B cell (primary cell): ENCODE measurements around the gene GRID2. TPM values are rescaled to one million over a fixed set of nuclear protein-coding genes. Genes with fewer than 3 reads are reported as not detected.

Experiments used
- ATAC-seq: fragments of 200-7000 bp; cut with Tn5 transposase; one replicate; pipeline ENCODE4 v1.10.0; 2021; ENCODE audit warnings: low read depth, mild to moderate bottlenecking, moderate number of reproducible peaks, moderate library complexity
- CTCF ChIA-PET: fragments of 350-600 bp; sonication (Branson Sonifier 250); formaldehyde crosslinking; loops from one replicate; lab custom pipeline; 2021; ENCODE audit warnings: antibody characterized with exemption, inconsistent platforms; lab: Charles Lee
- POLR2A ChIA-PET: fragments of 350-600 bp; sonication (Branson Sonifier 250); formaldehyde crosslinking; loops from one replicate; lab custom pipeline; 2021; ENCODE audit warnings: antibody characterized with exemption; lab: Charles Lee
- DNase-seq: peaks from one replicate; pipeline ENCODE4 v3.0.0; 2013
- H2AFZ ChIP-seq: 2 replicates; pipeline ENCODE4 v1.6.1; 2012; ENCODE audit warnings: mild to moderate bottlenecking, low read depth, low read length; ENCODE audit not compliant: insufficient read depth, poor library complexity, severe bottlenecking
- H3K27ac ChIP-seq, 2 donors: 1 replicate in 1 of 2; 2 replicates in 1 of 2; pipeline ENCODE4 v1.5.1; 2012 to 2013; ENCODE audit warnings: low read length in 2 of 2, mild to moderate bottlenecking in 2 of 2, moderate library complexity in 1 of 2
- H3K27me3 ChIP-seq, 4 experiments: fragments of 200-600 bp in 1 of 4; sonication (generic) in 1 of 4; replicated peaks in 1 of 4; 1 replicate in 2 of 4; 2 replicates in 2 of 4; pipeline versions ENCODE4 v1.6.1 to v1.7.0; 2013 to 2016; ENCODE audit warnings: low read length in 3 of 4, mild to moderate bottlenecking in 2 of 4, mixed read lengths in 1 of 4, moderate library complexity in 1 of 4; ENCODE audit not compliant: insufficient read depth in 4 of 4, control insufficient read depth in 3 of 4; ENCODE audit errors: control extremely low read depth in 1 of 4
- H3K36me3 ChIP-seq, 2 experiments: replicated peaks in 1 of 2; 1 replicate in 1 of 2; 2 replicates in 1 of 2; pipeline versions ENCODE4 v1.6.1 to v1.7.1; 2013; ENCODE audit warnings: low read length in 1 of 2; ENCODE audit not compliant: insufficient read depth in 2 of 2, control insufficient read depth in 1 of 2; ENCODE audit errors: control extremely low read depth in 1 of 2, extremely low read depth in 1 of 2
- H3K4me1 ChIP-seq, 2 donors: fragments of 200-600 bp in 1 of 2; sonication (generic) in 1 of 2; 1 replicate in 1 of 2; 2 replicates in 1 of 2; pipeline versions ENCODE4 v1.5.1 to v1.6.1; 2013 to 2017; ENCODE audit warnings: low read length in 2 of 2; ENCODE audit not compliant: control insufficient read depth in 2 of 2, insufficient read depth in 2 of 2
- H3K4me2 ChIP-seq: replicated peaks from 2 replicates; pipeline ENCODE3; 2012; ENCODE audit warnings: mild to moderate bottlenecking, low read depth, low read length; ENCODE audit not compliant: poor library complexity, severe bottlenecking
- H3K4me3 ChIP-seq, 5 experiments: fragments of 200-600 bp in 1 of 5; sonication (generic) in 1 of 5; 1 replicate in 3 of 5; 2 replicates in 2 of 5; pipeline versions ENCODE4 v1.5.1 to v1.7.0; 2011 to 2016; ENCODE audit warnings: low read length in 4 of 5, mild to moderate bottlenecking in 4 of 5, low read depth in 2 of 5, control low read depth in 1 of 5, moderate library complexity in 1 of 5; ENCODE audit not compliant: insufficient read depth in 1 of 5; ENCODE audit errors: control extremely low read depth in 1 of 5, extremely low read depth in 1 of 5
- H3K79me2 ChIP-seq: fragments of 200-600 bp; sonication (generic); one replicate; pipeline ENCODE4 v1.6.0; 2016; ENCODE audit warnings: low read length; ENCODE audit not compliant: control insufficient read depth, insufficient read depth
- H3K9ac ChIP-seq: fragments of 200-600 bp; sonication (generic); 2 replicates; pipeline ENCODE4 v1.6.1; 2017; ENCODE audit warnings: mild to moderate bottlenecking, low read length, moderate library complexity
- H3K9me3 ChIP-seq, 3 donors: one replicate each; pipeline versions ENCODE4 v1.6.1 to v1.7.1; 2013; ENCODE audit warnings: low read length in 2 of 3; ENCODE audit not compliant: control insufficient read depth in 2 of 3, insufficient read depth in 1 of 3; ENCODE audit errors: control extremely low read depth in 1 of 3
- H4K20me1 ChIP-seq: 2 replicates; pipeline ENCODE4 v1.6.0; 2012; ENCODE audit warnings: mild to moderate bottlenecking, low read length; ENCODE audit not compliant: insufficient read depth, control insufficient read depth, poor library complexity, severe bottlenecking
- H3K27ac Mint-ChIP-seq: one replicate; pipeline ENCODE4 v1.8.0; 2021; ENCODE audit warnings: mixed read lengths
- H3K27me3 Mint-ChIP-seq: one replicate; pipeline ENCODE4 v1.8.0; 2021; ENCODE audit warnings: mixed read lengths
- H3K4me1 Mint-ChIP-seq: one replicate; pipeline ENCODE4 v1.8.0; 2021; ENCODE audit warnings: mixed read lengths
- H3K4me3 Mint-ChIP-seq: one replicate; pipeline ENCODE4 v1.8.0; 2021; ENCODE audit warnings: mixed read lengths
- H3K9me3 Mint-ChIP-seq: one replicate; pipeline ENCODE4 v1.8.0; 2022; ENCODE audit warnings: mixed read lengths; ENCODE audit not compliant: insufficient read depth
- CTCF ChIP-seq: fragments of 200-600 bp; IDR thresholded peaks from one replicate; pipeline ENCODE4 v1.8.0; 2022; ENCODE audit warnings: antibody characterized with exemption, mild to moderate bottlenecking
- EZH2 ChIP-seq: IDR thresholded peaks from 2 replicates; pipeline ENCODE4 v1.6.1; 2012; ENCODE audit warnings: borderline replicate concordance, low read depth, mild to moderate bottlenecking, moderate library complexity, low read length; ENCODE audit not compliant: insufficient read depth, poor library complexity, severe bottlenecking
- WGBS: methylation state at CpG from one replicate; pipeline ENCODE4 v1.1.5; 2013; ENCODE audit warnings: missing lambda C conversion rate; ENCODE audit not compliant: insufficient coverage; 5-methylcytosine and 5-hydroxymethylcytosine counted together
- intact Hi-C: fragments of 100-400 bp; cut with micrococcal nuclease; formaldehyde crosslinking; loops from one replicate; pipeline ENCODE4 v1.10.0; 2022
- polyA plus RNA-seq: library from polyadenylated mRNA; depleted of rRNA; stranded (reverse); fragments of >200 nt; gene quantifications from 2 replicates; pipeline ENCODE4 v1.2.3, GENCODE V29; 2012
- total RNA-seq, 2 donors: library from RNA; stranded (reverse); fragments of 120-200 nt in 1 of 2; gene quantifications; 1 replicate in 1 of 2; 2 replicates in 1 of 2; pipeline versions ENCODE4 v1.2.3 to v1.2.4, GENCODE V29; 2013 to 2022

GRID2 gene
- total and polyA plus RNA-seq, 2 donors (not counting 1 experiment from before 2014, with no cell fraction given): not detected

GRCh38 chr4:93184053-93184452 lies 880.3 kb downstream of the GRID2 start:
- Histone ChIP-seq H3K9ac (no peak overlapping the region), H3K4me1 (no peaks in the 10 kb centered on the region), H3K27me3 (no peaks in the 10 kb centered on the region), H2AFZ (no peak overlapping the region), H3K27ac (no peak overlapping the region), H3K9me3 (peaks cover 0 to 1% (median 0%) of the 10 kb centered on the region in 3 donors), H3K4me2 (no peak overlapping the region), H3K79me2 (no peaks in the 10 kb centered on the region), H3K4me3 (no peak overlapping the region), H3K36me3 (no peaks in the 10 kb centered on the region), H4K20me1 (no peaks in the 10 kb centered on the region)
- ChIA-PET CTCF (no interaction called here), POLR2A (no interaction called here)
- intact Hi-C loops: no loop called here
- no peak overlapping the region for H3K4me3 Mint-ChIP-seq
- H3K27ac Mint-ChIP-seq: no peak overlapping the region
- no peaks in the 10 kb centered on the region for H3K4me1 Mint-ChIP-seq
- H3K9me3 Mint-ChIP-seq: peaks cover 2% of the 10 kb centered on the region
- DNase-seq (no peak), ATAC-seq (no peak)
- WGBS: 69% methylated on average over 2 of the region's 2 CpGs
- no peaks in the 10 kb centered on the region for H3K27me3 Mint-ChIP-seq
- TF ChIP-seq EZH2 (no peak), CTCF (no peak)

GRCh38 chr4:93186846-93187245 lies 883.1 kb downstream of the GRID2 start:
- Histone ChIP-seq H3K36me3 (no peaks in the 10 kb centered on the region), H3K4me1 (no peaks in the 10 kb centered on the region), H3K4me2 (no peak overlapping the region), H4K20me1 (no peaks in the 10 kb centered on the region), H3K9me3 (no peaks in the 10 kb centered on the region), H3K79me2 (no peaks in the 10 kb centered on the region), H3K27ac (no peak overlapping the region), H2AFZ (no peak overlapping the region), H3K9ac (no peak overlapping the region), H3K27me3 (no peaks in the 10 kb centered on the region), H3K4me3 (no peak overlapping the region)
- ChIA-PET CTCF (no interaction called here), POLR2A (no interaction called here)
- TF ChIP-seq EZH2 (no peak), CTCF (no peak)
- ATAC-seq (no peak), DNase-seq (no peak)
- no peaks in the 10 kb centered on the region for H3K9me3 Mint-ChIP-seq
- no peaks in the 10 kb centered on the region for H3K27me3 Mint-ChIP-seq
- intact Hi-C loops: no loop called here
- H3K27ac Mint-ChIP-seq: no peak overlapping the region
- no peak overlapping the region for H3K4me3 Mint-ChIP-seq
- WGBS: 100% methylated on average over 1 of the region's 1 CpG
- H3K4me1 Mint-ChIP-seq: no peaks in the 10 kb centered on the region
